ENCODE measurements around the gene MAP4K1.

MAP4K1 gene

GRCh38 chr19:38542040-38542439 is 75.7 kb downstream of the MAP4K1 start:
- no peak for DNase-seq

GRCh38 chr19:38539751-38540150 is 78.0 kb downstream of the MAP4K1 start:
- no peak for DNase-seq

GRCh38 chr19:38538793-38539528 is 78.8 kb downstream of the MAP4K1 start:
- no peak for DNase-seq

GRCh38 chr19:38538386-38538785 is 79.4 kb downstream of the MAP4K1 start:
- no peak for DNase-seq

Measured in NCI-H2081 (cell line).